Cerebellar nuclear complex (tissue), 1 donor: ENCODE data around the gene CHAF1B.

Experiments
- DNase-seq, 2 experiments: peaks; one replicate each; lab custom pipeline; 2025; lab: John Stamatoyannopoulos, UW

The CHAF1B gene

DNA sequence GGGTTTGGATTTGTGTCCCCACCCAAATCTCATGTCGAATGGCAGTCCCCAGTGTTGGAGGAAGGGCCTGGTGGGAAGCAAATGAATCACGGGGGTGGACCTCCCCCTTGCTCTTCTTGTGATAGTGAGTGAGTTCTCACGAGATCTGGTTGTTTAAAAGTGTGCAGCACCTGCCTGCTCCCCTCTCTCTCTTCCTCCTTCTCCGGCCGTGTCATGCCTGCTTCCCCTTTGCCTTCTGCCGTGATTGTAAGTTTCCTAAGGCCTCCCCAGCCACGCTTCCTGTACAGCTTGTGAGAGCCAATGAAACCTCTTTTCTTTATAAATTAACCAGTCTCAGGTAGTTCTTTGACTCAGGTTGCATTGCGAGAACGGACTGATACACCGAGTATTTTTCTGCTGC is 78.8 kb downstream of the CHAF1B start:
- no peak for DNase-seq

DNA sequence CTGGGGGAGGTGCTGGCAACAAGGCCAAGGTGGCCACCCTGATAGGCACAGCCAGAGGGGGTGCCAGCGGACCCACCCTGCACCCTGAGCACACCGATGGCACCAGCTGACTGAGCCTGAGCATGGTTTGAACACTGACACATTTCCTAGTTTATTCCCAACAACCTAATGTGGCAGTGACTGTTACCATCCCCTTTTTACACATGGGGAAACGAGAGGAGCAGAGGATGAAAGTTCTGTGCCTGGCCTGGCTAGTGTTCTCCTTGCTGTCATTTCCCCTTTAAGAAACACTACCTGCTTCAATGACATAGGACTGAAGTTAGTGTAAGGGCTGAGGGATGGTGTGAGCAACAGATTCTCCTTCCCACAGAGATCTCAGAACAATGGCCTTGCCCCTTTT is 79.4 kb downstream of the CHAF1B start:
- DNase-seq: no peak

DNA sequence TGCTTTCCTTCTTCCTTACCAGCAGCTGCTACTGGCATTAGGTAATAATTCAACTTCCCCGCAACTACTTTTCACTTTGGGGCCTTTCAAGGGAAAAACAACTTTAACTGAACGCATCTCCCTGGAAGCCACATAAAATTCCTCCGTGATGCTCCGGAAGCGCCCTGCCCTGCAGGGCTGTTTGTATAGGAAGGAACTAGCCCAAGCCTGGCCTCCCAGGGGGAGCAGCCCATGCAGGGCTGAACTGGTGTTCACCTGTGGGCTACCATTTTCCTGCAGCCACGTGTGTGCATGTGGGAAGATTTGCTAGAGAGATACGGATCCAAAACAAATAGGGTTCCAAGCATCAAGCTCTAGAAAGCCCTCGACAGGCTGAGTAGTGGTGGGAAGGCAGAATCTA is 80.3 kb downstream of the CHAF1B start:
- DNase-seq: no peak

DNA sequence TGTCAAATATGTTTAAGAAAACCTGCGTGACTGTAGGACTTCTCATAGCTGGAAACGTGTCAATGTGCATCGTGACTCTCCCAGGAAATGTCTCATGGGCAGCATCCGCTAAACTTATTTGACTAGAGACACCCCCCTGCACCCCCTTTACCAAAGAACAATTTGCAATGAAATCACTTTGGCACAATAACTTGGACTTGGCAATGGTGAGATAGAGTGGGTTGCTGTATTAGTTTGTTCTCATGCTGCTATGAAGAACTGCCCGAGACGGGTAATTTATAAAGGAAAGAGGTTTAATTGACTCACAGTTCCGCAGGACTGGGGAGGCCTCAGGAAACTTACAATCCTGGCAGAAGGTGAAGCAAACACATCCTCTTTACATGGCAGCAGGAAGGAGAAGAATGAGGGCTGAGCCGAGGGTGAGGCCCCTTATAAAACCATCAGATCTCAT is 80.9 kb downstream of the CHAF1B start:
- no peak for DNase-seq
